Immature natural killer cell (primary cell): ENCODE results near the gene TBC1D8. TPM values are rescaled to one million over a fixed set of nuclear protein-coding genes. Genes with fewer than 3 reads are reported as not detected.
A peak's percentile ranks its signal among the peaks of the same experiment; 100 is the strongest.

Experiments used
- DNase-seq, 3 donors: peaks; one replicate each; pipeline ENCODE4 v3.0.0; 2022; ENCODE audit warnings: mixed read lengths in 1 of 3
- H3K27ac Mint-ChIP-seq, 6 donors: one replicate each; pipeline ENCODE4 v1.8.0; 2020; ENCODE audit warnings: mixed read lengths in 6 of 6, mild to moderate bottlenecking in 5 of 6, inconsistent platforms in 4 of 6, moderate library complexity in 3 of 6
- H3K27me3 Mint-ChIP-seq, 3 donors: one replicate each; pipeline ENCODE4 v1.8.0; 2020 to 2021; ENCODE audit warnings: low read depth in 3 of 3, mild to moderate bottlenecking in 3 of 3, mixed read lengths in 3 of 3, moderate library complexity in 3 of 3, inconsistent platforms in 1 of 3
- H3K36me3 Mint-ChIP-seq, 3 donors: one replicate each; pipeline ENCODE4 v1.8.0; 2020; ENCODE audit warnings: mixed read lengths in 3 of 3, inconsistent platforms in 2 of 3, mild to moderate bottlenecking in 2 of 3
- H3K4me1 Mint-ChIP-seq, 2 donors: one replicate each; pipeline ENCODE4 v1.8.0; 2020; ENCODE audit warnings: inconsistent platforms in 2 of 2, mild to moderate bottlenecking in 2 of 2, mixed read lengths in 2 of 2, moderate library complexity in 1 of 2
- H3K4me3 Mint-ChIP-seq, 5 donors: one replicate each; pipeline ENCODE4 v1.8.0; 2020; ENCODE audit warnings: mild to moderate bottlenecking in 5 of 5, mixed read lengths in 5 of 5, inconsistent platforms in 3 of 5, moderate library complexity in 3 of 5
- H3K9me3 Mint-ChIP-seq, 6 donors: one replicate each; pipeline ENCODE4 v1.8.0; 2020; ENCODE audit warnings: mild to moderate bottlenecking in 6 of 6, mixed read lengths in 6 of 6, inconsistent platforms in 4 of 6, moderate library complexity in 3 of 6
- polyA plus RNA-seq, 3 donors: library from polyadenylated mRNA; unstranded; fragments of 300-500 nt; fragmentation: Illumina TruSeq; gene quantifications; one replicate each; pipeline ENCODE4 v1.2.3, GENCODE V29; 2021

Gene TBC1D8
- polyA plus RNA-seq, result under 1 TPM in 2 of 3 donors, not detected in 1; 0.17 to 0.64 TPM

DNA sequence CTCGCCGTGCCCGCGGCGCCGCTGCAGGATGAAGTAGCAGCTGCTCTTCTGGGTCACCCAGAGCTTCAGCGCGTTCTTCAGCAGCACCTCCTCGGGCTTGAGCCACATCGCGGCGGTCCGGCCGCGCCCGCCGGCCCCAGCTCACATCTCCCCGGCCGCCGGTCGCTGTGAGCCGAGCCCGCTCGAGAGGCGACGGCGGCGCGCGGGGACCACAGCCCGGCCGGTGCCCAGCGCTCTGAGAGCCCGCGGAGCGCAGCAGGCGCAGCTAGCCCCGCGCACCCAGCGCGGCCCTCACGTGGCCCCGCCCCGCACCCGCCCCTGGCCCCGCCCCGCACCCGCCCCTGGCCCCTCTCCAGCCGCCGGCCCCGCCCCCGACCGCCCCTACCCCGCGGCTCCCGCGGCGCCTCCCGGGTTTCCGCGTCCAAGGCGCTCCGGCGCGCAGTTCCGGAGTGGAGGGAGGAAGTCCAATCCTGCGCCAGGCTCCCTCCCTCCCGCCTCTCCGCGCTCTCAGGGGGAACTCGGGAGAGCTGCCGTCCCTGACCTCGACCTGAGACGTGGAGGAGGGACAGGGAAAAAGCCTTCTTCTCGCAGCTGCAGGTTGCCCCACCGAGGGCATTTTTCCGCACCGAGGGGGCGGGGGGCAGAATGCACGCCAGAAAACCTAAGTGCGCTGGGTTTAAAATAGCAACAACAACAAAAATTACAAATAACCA is at the start of gene TBC1D8:
TSS of gene TBC1D8 (minus strand) at position 237 of the 713 bp plus-strand sequence. CDS start at position 108, 129 bp downstream.
- Mint-ChIP-seq H3K4me3 (peak within 1 kb of the TSS; percentile 72 to 90 (median 85)), H3K27me3 (peaks cover 0 to 8% (median 5%) of the 10 kb centered on the region in 3 donors), H3K27ac (peak within 1 kb of the TSS in 5 of 6 donors; percentile 0 to 72 (median 18))

DNA sequence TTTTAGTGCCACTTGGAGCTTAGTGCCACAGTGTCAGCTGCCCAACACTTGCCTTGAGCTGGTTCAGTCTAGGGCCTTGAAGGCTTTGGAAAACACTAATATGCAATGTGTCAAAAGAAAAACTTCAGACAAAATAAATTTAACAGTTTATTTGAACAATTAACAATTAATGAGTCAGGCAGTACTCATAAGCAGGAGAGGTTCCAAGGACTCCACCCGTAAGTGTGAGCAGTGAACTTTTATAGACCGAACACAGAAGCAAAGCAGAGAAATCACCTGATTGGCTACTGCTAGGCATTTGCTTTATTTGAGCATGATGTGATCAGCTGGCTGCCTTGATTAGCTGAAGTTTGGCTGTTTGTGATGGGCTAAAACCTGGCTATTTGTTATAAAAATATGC is 49.5 kb upstream of the TBC1D8 start:
- no peak overlapping the region for H3K4me3 Mint-ChIP-seq
- H3K27ac Mint-ChIP-seq, result no peak overlapping the region
- DNase-seq, result no peak

More for the DNA sequence above, at the start of gene TBC1D8:
- Mint-ChIP-seq H3K9me3 (no peaks in the 10 kb centered on the region), H3K36me3 (no peaks in the 10 kb centered on the region), H3K4me1 (peaks cover 24 to 26% of the 10 kb centered on the region in 2 donors)
- peak; percentile 40 to 61 (median 48) for DNase-seq

DNA sequence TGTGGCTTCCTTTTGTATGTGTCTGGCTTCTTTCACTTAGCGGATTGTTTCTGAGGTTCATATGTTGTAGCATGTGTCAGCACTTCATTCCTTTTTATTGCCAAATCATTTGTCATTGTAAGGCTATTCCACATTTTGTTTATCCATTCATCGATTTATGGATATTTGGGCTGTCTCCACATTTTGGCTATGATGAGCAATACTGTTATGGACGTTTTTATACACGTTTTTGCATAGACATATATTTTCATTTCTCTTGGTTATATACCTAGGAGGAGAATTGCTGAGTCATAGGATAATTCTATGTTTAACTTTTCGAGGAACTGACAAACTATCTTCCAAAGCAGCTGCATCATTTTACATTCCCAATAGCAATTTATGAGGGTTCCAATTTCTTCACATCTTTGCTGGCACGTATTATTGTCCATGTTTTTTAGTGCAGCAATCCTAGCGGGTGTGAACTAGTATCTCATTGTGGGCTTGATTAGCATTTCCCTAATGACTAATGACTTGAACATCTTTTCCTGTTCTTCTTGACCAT is 48.1 kb upstream of the TBC1D8 start:
- Mint-ChIP-seq H3K9me3 (no peaks in the 10 kb centered on the region), H3K4me1 (no peaks in the 10 kb centered on the region), H3K27ac (no peak overlapping the region)

More for the DNA sequence above, 49.5 kb upstream of the TBC1D8 start:
- peaks cover 8 to 12% of the 10 kb centered on the region in 2 donors for H3K4me1 Mint-ChIP-seq
- H3K36me3 Mint-ChIP-seq, result peaks cover 0 to 4% (median 0%) of the 10 kb centered on the region in 3 donors
- H3K9me3 Mint-ChIP-seq, result no peaks in the 10 kb centered on the region
- peaks cover 0 to 3% (median 0%) of the 10 kb centered on the region in 3 donors for H3K27me3 Mint-ChIP-seq

DNA sequence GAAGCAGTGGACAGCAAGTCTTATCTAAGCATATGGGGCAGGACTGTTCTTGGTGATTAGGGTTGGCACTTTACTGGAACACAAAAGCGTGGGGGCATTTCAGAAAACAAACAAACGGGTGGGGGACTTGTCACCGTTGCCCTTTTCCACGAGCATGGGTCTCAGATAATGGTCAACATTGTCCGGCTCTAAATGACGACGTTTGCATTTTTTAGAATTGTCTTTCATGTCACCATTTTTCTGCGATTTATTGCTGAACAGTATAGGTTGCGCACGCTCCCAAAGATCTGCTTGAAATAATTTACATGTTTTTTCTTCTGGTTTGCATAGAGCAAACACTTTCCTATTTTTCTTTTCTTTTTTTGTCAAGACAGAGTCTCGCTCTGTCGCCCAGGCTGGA is 46.6 kb upstream of the TBC1D8 start:
- Mint-ChIP-seq H3K27me3 (peaks cover 0 to 3% (median 0%) of the 10 kb centered on the region in 3 donors), H3K36me3 (no peaks in the 10 kb centered on the region), H3K4me3 (no peak overlapping the region), H3K4me1 (no peaks in the 10 kb centered on the region), H3K27ac (no peak overlapping the region), H3K9me3 (peaks cover 0 to 2% (median 0%) of the 10 kb centered on the region in 6 donors)
- DNase-seq, result no peak

More for the DNA sequence above, 48.1 kb upstream of the TBC1D8 start:
- H3K4me3 Mint-ChIP-seq, result no peak overlapping the region
- no peaks in the 10 kb centered on the region for H3K36me3 Mint-ChIP-seq
- peaks cover 0 to 3% (median 0%) of the 10 kb centered on the region in 3 donors for H3K27me3 Mint-ChIP-seq
- no peak for DNase-seq

DNA sequence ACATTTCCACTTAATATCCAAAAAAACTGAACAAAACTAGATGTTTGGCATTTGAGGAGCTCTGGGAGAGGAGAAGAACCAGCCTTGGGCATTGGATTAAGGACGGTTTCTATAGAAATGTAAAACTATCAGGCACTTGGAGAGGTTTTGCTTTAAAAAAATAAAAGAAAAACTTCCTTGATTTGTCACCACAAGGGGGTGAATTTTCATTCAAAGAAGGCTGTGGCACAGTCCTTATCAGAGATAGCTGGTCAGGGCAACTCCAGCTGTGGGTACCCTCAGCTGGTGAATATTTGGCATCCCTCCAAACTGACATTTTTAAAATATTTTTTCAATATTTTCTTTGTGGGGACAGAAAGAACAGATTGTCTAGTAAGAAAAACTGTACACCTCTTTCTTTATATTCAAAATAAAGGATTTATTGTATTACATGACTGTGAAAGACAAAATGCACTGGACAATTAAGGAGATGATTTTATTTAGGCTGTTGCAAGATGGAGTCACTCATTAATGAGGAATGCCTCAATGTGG is 46.1 kb upstream of the TBC1D8 start:
- DNase-seq, result peak in 1 of 3 donors; percentile 3
- Mint-ChIP-seq H3K4me3 (no peak overlapping the region), H3K27ac (no peak overlapping the region), H3K9me3 (peaks cover 0 to 2% (median 0%) of the 10 kb centered on the region in 6 donors), H3K36me3 (no peaks in the 10 kb centered on the region), H3K27me3 (peaks cover 0 to 3% (median 0%) of the 10 kb centered on the region in 3 donors), H3K4me1 (no peaks in the 10 kb centered on the region)

DNA sequence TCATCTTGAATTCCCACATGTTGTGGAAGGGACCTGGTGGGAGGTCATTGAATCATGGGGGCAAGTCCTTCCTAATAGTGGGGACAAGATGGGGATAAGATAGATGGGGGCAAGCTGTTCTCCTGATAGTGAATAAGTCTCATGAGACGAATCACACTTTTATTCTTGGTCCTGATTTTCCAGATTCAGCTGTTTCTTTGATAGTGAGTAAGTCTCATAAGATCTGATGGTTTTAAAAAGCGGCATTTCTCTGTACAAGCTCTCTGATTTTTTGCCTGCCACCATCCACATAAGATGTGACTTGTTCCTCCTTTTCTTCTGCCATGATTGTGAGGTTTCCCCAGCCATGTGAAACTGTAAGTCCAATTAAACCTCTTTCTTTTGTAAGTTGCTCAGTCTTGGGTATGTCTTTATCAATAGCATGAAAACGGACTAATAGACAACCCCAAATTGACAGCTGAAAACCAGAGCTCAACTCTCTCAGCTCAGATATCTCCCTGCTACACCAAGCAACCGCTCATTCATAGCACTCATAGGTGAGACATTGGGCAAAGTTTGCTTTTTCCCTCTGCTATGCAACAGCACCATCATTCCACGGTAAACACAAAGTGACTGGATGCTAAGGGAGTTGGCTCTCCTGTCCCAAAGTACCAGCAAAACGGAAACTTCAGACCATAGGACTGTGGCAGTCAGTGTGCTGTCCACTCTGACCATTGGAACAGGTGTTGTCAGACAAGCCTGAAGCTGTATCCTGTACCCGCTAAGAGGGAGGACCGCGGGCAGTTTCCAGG is 44.9 kb upstream of the TBC1D8 start:
- Mint-ChIP-seq H3K27me3 (peaks cover 0 to 3% (median 0%) of the 10 kb centered on the region in 3 donors), H3K4me1 (no peaks in the 10 kb centered on the region), H3K36me3 (no peaks in the 10 kb centered on the region), H3K9me3 (peaks cover 0 to 2% (median 0%) of the 10 kb centered on the region in 6 donors), H3K4me3 (no peak overlapping the region), H3K27ac (no peak overlapping the region)
- no peak for DNase-seq

DNA sequence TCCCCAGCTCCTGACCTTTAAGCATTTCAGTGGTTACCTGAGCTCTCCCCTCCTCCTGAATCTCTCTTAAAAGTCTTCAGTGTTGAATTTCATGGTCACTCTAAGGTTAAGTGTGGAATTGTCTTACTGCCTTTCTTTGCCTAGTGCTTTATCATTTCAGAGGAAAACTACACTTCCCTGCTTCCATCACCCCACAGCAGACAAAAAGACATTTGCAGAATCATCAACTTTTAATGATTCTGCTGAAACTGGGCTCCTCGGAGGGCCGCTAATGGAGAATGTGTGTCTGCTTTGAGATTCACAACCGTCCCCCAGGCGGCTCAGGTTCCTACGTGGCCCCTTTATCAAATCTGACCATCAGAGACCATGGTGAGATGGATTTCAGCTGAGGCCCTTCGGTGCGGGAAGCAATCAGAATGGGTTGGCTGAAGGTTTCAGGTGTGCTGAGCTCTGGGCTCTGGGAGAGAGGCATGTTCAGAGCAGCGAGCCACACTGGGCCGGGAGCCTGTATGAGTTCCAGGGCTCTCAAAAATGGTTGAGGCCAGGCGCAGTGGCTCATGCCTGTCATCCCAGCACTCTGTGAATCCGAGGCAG is 41.9 kb upstream of the TBC1D8 start:
- DNase-seq, result no peak
- Mint-ChIP-seq H3K9me3 (peaks cover 0 to 2% (median 0%) of the 10 kb centered on the region in 6 donors), H3K27me3 (peaks cover 0 to 8% (median 0%) of the 10 kb centered on the region in 3 donors), H3K4me1 (no peaks in the 10 kb centered on the region), H3K4me3 (no peak overlapping the region), H3K27ac (no peak overlapping the region), H3K36me3 (no peaks in the 10 kb centered on the region)

DNA sequence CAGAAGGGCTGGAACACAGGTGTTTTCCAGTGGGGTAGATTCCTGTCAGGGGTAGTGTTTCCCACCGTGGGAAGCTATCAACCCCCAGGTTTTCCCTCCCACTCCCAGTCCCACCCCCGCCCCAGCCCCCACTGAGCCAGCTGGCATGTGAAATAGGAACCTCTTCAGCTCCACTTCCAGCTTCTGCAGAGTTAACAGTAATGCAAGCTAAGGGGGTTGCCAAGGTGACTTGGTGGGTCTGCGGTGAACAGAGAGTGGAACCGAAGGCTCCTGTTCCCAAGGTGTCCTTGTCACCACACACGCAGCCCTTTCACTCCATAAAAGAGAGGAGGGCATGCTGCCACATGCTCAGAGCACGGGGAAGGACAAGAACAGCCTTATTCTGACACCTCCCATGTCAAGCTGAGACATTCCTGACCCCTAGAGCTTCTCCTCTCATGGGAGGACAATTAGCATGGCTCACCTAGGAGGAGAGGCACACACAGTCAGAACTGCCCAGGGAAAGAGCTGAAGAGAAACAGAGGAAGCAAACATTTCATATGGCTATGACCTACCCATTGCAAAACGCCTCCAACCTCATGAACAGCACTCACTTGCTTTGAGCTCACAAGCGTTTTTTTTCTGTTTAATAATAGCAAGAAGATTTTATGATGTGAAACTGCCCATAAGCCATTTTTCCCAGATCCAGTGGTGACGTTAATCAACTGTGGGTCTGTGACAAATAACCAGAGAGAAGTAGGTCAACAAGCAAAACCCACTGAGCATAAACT is 39.8 kb upstream of the TBC1D8 start:
- Mint-ChIP-seq H3K36me3 (peaks cover 0 to 3% (median 0%) of the 10 kb centered on the region in 3 donors), H3K27me3 (peaks cover 2 to 6% (median 3%) of the 10 kb centered on the region in 3 donors), H3K9me3 (peaks cover 0 to 2% (median 0%) of the 10 kb centered on the region in 6 donors), H3K4me3 (no peak overlapping the region), H3K4me1 (no peaks in the 10 kb centered on the region), H3K27ac (no peak overlapping the region)
- DNase-seq, result no peak

DNA sequence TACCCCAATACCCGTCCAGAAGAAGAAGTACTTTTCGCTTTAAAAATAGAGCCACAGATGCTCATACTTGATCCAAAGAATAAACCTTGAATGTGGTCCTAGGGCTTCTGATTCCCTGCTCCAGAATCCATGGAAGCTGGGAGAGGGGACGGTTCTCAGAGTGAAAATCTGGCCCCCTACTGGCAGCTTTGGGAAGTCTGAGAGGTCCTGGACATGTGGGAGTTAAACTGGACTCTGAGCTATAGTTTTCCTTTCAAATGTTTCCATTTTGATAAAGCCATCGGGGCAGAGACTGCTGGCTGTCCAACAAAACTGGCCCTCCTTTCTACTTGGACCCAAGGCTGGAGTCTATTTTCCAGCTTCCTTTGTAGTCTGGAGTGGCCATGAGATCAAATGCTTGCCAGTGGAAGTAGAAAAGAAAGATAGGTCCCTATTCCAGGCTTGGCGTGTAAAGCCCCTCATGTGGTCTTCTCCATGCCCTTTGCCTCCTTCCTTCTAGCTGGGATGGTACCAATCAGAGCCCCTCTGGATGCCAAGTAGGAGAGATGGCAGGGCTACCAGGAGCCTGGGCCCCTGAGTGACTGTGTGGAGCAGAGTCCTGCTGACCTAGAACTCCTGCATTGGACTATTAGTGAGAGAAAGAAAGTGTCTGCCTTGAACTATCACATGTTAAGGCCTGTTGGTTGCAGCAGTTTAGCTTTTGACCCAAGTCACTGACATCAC is 37.7 kb upstream of the TBC1D8 start:
- no peak for DNase-seq
- no peak overlapping the region for H3K27ac Mint-ChIP-seq
- no peak overlapping the region for H3K4me3 Mint-ChIP-seq
- H3K27me3 Mint-ChIP-seq, result peaks cover 2 to 4% (median 3%) of the 10 kb centered on the region in 3 donors
- peaks cover 0 to 3% (median 0%) of the 10 kb centered on the region in 3 donors for H3K36me3 Mint-ChIP-seq
- no peaks in the 10 kb centered on the region for H3K4me1 Mint-ChIP-seq
- peaks cover 0 to 2% (median 0%) of the 10 kb centered on the region in 6 donors for H3K9me3 Mint-ChIP-seq

DNA sequence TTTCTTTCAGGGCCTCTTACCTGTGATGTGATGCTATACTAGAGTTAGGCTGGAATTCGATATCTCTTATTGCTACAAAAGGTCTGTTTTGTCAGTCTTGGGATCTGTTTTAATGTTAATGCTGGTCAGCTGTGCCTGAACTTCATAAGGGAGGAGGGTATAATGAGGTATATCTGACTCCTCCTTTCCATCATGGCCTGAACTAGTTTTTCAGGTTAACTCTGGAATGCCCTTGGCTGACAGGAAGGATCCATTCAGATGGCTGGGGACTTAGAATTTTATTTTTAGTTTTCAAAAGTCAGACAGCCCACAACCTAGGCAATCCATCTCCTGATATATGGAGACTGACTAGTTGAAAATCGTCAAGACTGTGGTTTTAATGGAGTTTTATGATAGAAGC is 35.9 kb upstream of the TBC1D8 start:
- no peak overlapping the region for H3K27ac Mint-ChIP-seq
- H3K9me3 Mint-ChIP-seq, result no peaks in the 10 kb centered on the region
- H3K4me3 Mint-ChIP-seq, result no peak overlapping the region
- no peaks in the 10 kb centered on the region for H3K4me1 Mint-ChIP-seq
- H3K36me3 Mint-ChIP-seq, result peaks cover 0 to 3% (median 0%) of the 10 kb centered on the region in 3 donors
- peaks cover 2 to 4% (median 4%) of the 10 kb centered on the region in 3 donors for H3K27me3 Mint-ChIP-seq
- DNase-seq, result no peak

DNA sequence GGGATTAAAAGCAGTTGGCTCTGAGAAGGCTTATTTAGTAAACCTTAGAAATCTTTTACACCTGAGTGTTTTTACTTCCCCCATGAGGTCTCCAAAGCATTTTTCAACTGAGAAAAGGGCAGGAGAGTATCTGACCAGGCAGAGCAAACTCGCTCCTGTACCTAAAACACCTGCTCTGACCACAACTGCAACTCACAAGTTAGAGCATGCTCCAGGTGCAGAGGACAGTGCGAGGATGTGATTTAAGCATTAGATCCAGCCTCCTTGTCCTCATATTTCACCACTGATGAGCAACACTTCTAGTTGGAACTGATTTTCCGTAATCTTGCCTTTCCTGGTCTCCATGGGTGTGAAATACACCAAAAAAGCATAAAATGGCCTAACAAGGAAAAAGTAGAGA is 34.5 kb upstream of the TBC1D8 start:
- DNase-seq, result no peak
- H3K9me3 Mint-ChIP-seq, result no peaks in the 10 kb centered on the region
- peaks cover 0 to 3% (median 0%) of the 10 kb centered on the region in 3 donors for H3K36me3 Mint-ChIP-seq
- no peak overlapping the region for H3K27ac Mint-ChIP-seq
- H3K4me1 Mint-ChIP-seq, result no peaks in the 10 kb centered on the region
- H3K4me3 Mint-ChIP-seq, result no peak overlapping the region
- H3K27me3 Mint-ChIP-seq, result peaks cover 2 to 8% (median 4%) of the 10 kb centered on the region in 3 donors

DNA sequence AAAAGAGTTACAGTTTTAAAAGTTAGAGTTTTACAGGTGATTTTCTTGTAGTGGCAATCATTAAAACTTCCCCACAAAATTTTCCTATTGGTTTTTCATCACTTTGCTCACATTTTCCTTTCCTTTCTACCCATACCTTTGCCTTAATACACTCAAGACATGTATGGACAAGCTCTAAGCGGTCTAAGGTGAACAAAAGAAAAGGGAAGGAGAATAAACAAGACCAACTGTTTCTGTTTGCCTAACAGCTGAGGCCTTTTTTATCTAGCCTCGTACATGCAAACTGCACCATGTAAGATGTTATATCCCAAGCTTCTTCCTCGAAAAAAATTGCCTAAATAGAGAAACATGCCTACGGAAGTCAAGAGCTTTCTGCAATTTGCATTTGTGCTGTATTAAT is 33.9 kb upstream of the TBC1D8 start:
- Mint-ChIP-seq H3K27me3 (peaks cover 2 to 8% (median 4%) of the 10 kb centered on the region in 3 donors), H3K4me1 (no peaks in the 10 kb centered on the region), H3K36me3 (peaks cover 0 to 3% (median 0%) of the 10 kb centered on the region in 3 donors), H3K4me3 (no peak overlapping the region), H3K9me3 (no peaks in the 10 kb centered on the region), H3K27ac (no peak overlapping the region)
- no peak for DNase-seq
